GM18870 (cell line): ENCODE measurements around the gene MCFD2.

Experiments
- ATAC-seq: cut with Tn5 transposase; IDR thresholded peaks from one replicate; pipeline ENCODE4 v1.9.1; 2021; ENCODE audit warnings: moderate library complexity; ENCODE audit not compliant: unreplicated experiment

The MCFD2 gene

DNA sequence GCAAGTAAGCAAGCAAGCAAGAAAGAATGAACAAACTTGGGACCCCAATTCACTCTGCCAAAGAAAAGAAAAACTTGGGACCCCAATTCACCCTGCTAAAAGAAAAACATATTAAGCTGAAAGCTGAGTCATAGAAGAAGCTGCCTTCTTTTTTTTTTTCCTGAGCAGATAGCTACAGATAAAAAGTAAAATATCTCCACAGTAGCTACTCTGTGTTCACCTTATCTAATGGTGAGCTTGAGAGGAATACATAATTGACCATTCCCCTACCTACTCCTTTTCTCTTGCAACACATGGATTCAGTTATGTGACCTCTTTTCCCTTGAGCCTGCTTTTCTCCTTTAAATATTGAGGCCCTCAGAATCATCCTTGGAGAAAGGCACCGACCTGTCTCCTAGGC, 63.0 kb downstream of the MCFD2 start:
- no peak for ATAC-seq

DNA sequence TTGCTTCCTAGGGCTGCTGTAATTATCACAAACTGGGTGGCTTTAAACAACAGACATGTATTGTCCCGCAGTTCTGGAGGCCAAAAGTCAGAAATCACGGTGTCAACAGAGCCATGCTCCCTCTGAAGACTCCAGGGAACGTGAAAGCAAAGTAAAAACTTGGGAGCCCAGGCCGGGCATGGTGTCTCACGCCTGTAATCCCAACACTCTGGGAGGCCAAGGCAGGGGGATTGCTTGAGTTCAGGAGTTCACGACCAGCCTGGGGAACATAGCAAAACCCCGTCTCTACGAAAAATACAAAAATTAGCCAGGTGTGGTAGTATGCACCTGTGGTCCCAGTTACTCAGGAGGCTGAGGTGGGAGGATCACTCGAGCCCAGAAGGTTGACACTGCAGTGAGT, 63.5 kb downstream of the MCFD2 start:
- no peak for ATAC-seq
